Natural killer cell treated with Interleukin-12 subunit alpha and Interleukin-12 subunit beta and Interleukin-15 and Interleukin-18, amount 100 ng/mL, for 72 hours (primary cell): ENCODE results near the gene MBNL2. TPM values are rescaled to one million over a fixed set of nuclear protein-coding genes. Genes with fewer than 3 reads are reported as not detected.
A peak's percentile ranks its signal among the peaks of the same experiment; 100 is the strongest.
"Not testable (repeated sequence)": the region's sequence is repeated elsewhere in the genome, so short reads cannot be mapped to it uniquely, and the experiment has no call there.

ENCODE experiments used
- ATAC-seq, 2 donors: fragments of 150-1000 bp; cut with Tn5 transposase in 1 of 2; sonication (Bioruptor Pico), chemical (Tn5 transposase) in 1 of 2; 2 replicates each; pipeline ENCODE4 v1.10.0; 2021
- DNase-seq: peaks from one replicate; pipeline ENCODE4 v3.0.0; 2022; ENCODE audit warnings: low spot score
- H3K27ac Mint-ChIP-seq, 2 donors: 1 replicate in 1 of 2; 2 replicates in 1 of 2; pipeline ENCODE4 v1.8.0; 2022; ENCODE audit warnings: mixed read lengths in 2 of 2, mild to moderate bottlenecking in 1 of 2, moderate library complexity in 1 of 2
- H3K27me3 Mint-ChIP-seq, 2 donors: 1 replicate in 1 of 2; 2 replicates in 1 of 2; pipeline ENCODE4 v1.8.0; 2022; ENCODE audit warnings: mixed read lengths in 2 of 2
- H3K36me3 Mint-ChIP-seq: one replicate; pipeline ENCODE4 v1.8.0; 2022; ENCODE audit warnings: mixed read lengths
- H3K4me1 Mint-ChIP-seq, 2 donors: 1 replicate in 1 of 2; 2 replicates in 1 of 2; pipeline ENCODE4 v1.8.0; 2022; ENCODE audit warnings: low read depth in 2 of 2, mixed read lengths in 2 of 2, mild to moderate bottlenecking in 1 of 2
- H3K4me3 Mint-ChIP-seq: one replicate; pipeline ENCODE4 v1.8.0; 2022; ENCODE audit warnings: mixed read lengths
- H3K9me3 Mint-ChIP-seq: 2 replicates; pipeline ENCODE4 v1.8.0; 2022; ENCODE audit warnings: mixed read lengths
- total RNA-seq, 2 donors: library from RNA; stranded (reverse); gene quantifications; one replicate each; pipeline ENCODE4 v1.2.3, GENCODE V29; 2022

MBNL2 gene
- total RNA-seq, 2 donors from 2014 or later = 13.0 to 15.6 TPM

DNA sequence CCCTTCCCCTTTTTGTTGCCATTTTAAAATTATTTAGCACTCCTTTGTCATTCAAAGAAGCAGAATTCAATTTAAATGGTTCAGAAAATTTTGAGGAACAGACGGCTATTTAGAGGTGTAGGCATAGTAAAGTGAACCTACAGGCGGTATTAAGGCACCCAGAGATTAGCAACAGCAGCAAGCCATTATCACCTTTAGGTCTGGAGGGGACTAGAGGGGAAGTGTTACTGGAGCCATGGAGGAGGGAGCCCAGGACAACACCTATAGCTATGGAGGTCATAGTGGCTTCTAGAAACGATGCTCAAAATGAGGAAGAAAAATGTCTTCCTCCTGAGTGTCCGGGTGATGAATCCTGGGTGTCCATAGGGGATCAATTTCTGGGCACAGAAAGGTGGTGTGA, 25.8 kb upstream of the MBNL2 start:
- peaks cover 13 to 25% of the 10 kb centered on the region in 2 donors for H3K27me3 Mint-ChIP-seq
- ATAC-seq (no peak), DNase-seq (no peak)
- H3K36me3 Mint-ChIP-seq = peaks cover 6% of the 10 kb centered on the region
- no peak overlapping the region for H3K4me3 Mint-ChIP-seq
- H3K9me3 Mint-ChIP-seq = peaks cover 4% of the 10 kb centered on the region
- no peak overlapping the region for H3K27ac Mint-ChIP-seq
- no peaks in the 10 kb centered on the region for H3K4me1 Mint-ChIP-seq

DNA sequence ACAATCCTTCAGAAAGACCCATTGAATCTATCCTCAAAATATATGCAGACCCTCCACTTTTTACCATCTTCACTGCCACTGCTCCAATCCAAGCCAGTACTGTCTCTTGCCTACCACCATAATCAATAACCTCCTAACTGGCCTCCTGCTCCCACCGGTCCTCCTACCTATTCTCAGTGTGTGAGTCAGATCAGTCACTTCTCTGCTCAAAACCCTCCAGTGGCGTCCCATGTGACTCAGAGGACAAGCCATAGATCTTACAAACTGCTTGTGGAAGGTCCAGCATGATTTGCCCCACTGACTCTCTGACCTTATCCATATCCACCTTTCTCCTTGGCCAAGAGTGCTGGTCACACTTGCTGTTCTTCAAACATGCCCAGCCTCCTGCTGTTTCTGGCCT, 23.4 kb upstream of the MBNL2 start:
- Mint-ChIP-seq H3K9me3 (peaks cover 4% of the 10 kb centered on the region), H3K27ac (no peak overlapping the region), H3K27me3 (peaks cover 21 to 29% of the 10 kb centered on the region in 2 donors), H3K4me1 (no peaks in the 10 kb centered on the region), H3K36me3 (peaks cover 6% of the 10 kb centered on the region), H3K4me3 (no peak overlapping the region)
- DNase-seq = no peak
- ATAC-seq = no peak

GRCh38 chr13:97199451-97199850, 22.7 kb upstream of the MBNL2 start:
- no peak for DNase-seq
- Mint-ChIP-seq H3K27me3 (peaks cover 21 to 30% of the 10 kb centered on the region in 2 donors), H3K27ac (no peak overlapping the region), H3K9me3 (peaks cover 4% of the 10 kb centered on the region), H3K4me1 (no peaks in the 10 kb centered on the region), H3K4me3 (no peak overlapping the region), H3K36me3 (peaks cover 6% of the 10 kb centered on the region)
- no peak for ATAC-seq

- H3K36me3 Mint-ChIP-seq = peaks cover 6% of the 10 kb centered on the region
- no peaks in the 10 kb centered on the region for H3K4me1 Mint-ChIP-seq
- peaks cover 21 to 25% of the 10 kb centered on the region in 2 donors for H3K27me3 Mint-ChIP-seq
- ATAC-seq (no peak), DNase-seq (no peak)
- peaks cover 4% of the 10 kb centered on the region for H3K9me3 Mint-ChIP-seq
- H3K4me3 Mint-ChIP-seq = no peak overlapping the region
- H3K27ac Mint-ChIP-seq = no peak overlapping the region
Measured at GRCh38 chr13:97200081-97200942, 21.8 kb upstream of the MBNL2 start.

DNA sequence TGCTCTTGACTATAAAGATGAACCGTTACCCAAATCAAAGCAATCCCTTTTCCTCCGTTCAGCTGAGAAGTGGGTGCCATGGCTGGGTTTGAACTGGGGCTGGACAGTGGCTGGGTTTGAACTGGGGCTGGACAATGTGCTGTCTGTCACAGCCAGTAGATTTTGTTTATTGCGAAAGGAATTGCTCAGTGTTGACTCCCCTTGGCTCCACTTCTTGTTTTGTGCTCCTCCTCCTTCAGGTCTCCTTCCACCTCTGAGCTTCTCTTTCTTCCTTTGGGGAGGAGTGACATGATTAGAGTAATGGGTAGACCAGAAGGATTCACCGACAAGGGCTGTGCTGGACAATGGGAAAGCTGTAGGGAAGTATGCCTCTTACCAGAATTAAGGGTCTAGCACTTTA, 19.4 kb upstream of the MBNL2 start:
- DNase-seq = no peak

GRCh38 chr13:97205465-97205864, 16.7 kb upstream of the MBNL2 start:
- H3K36me3 Mint-ChIP-seq = no peaks in the 10 kb centered on the region
- ATAC-seq (no peak), DNase-seq (no peak)
- H3K4me1 Mint-ChIP-seq = peaks cover under 1% of the 10 kb centered on the region in 2 donors
- no peak overlapping the region for H3K27ac Mint-ChIP-seq
- no peak overlapping the region for H3K4me3 Mint-ChIP-seq
- H3K27me3 Mint-ChIP-seq = peaks cover 7 to 16% of the 10 kb centered on the region in 2 donors
- H3K9me3 Mint-ChIP-seq = no peaks in the 10 kb centered on the region

More for the DNA sequence above, 19.4 kb upstream of the MBNL2 start:
- H3K36me3 Mint-ChIP-seq = peaks cover 6% of the 10 kb centered on the region
- peaks cover 21 to 27% of the 10 kb centered on the region in 2 donors for H3K27me3 Mint-ChIP-seq
- H3K4me1 Mint-ChIP-seq = no peaks in the 10 kb centered on the region
- H3K9me3 Mint-ChIP-seq = peaks cover 4% of the 10 kb centered on the region
- no peak overlapping the region for H3K4me3 Mint-ChIP-seq
- no peak overlapping the region for H3K27ac Mint-ChIP-seq
- no peak for ATAC-seq

DNA sequence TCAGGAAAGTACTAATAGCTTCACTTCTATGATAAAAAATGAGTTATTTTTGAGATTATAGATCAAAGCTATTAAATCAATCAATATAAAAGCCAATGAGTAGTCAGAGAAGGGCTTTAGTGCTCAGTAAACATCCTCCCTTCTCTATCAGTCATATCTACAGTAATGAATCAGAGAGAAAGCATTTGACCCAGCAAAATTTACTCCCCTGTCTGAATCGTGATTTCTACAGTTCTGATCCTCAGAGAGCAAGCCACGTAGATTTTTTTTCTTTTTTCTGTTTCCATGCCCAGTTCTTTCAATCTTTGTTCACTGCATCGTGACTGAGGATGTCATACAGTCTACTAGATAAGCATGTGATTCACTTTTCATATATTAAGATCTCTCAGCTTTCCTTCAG, 16.2 kb upstream of the MBNL2 start:
- DNase-seq (no peak), ATAC-seq (no peak)
- no peak overlapping the region for H3K4me3 Mint-ChIP-seq
- H3K27me3 Mint-ChIP-seq = peaks cover 7 to 14% of the 10 kb centered on the region in 2 donors
- no peaks in the 10 kb centered on the region for H3K36me3 Mint-ChIP-seq
- H3K27ac Mint-ChIP-seq = no peak overlapping the region
- no peaks in the 10 kb centered on the region for H3K9me3 Mint-ChIP-seq
- H3K4me1 Mint-ChIP-seq = peaks cover 5 to 6% of the 10 kb centered on the region in 2 donors

DNA sequence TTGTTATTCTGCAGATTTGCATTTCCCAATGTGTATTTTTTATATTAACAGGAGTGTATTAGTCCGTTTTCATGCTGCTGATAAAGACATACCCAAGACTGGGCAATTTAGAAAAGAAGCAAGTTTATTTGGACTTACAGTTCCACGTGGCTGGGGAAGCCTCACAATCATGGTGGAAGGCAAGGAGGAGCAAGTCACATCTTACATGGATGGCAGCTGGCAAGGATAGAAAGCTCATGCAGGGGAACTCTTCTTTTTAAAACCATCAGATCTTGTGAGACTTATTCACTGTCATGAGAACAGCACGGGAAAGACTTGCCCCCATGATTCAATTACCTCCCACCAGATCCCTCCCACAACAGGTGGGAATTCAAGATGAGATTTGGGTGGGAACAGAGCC, 14.9 kb upstream of the MBNL2 start:
- Mint-ChIP-seq H3K27me3 (peaks cover 7 to 16% of the 10 kb centered on the region in 2 donors), H3K4me1 (peaks cover 11 to 14% of the 10 kb centered on the region in 2 donors)
- H3K9me3 Mint-ChIP-seq, H3K36me3 Mint-ChIP-seq, DNase-seq, H3K4me3 Mint-ChIP-seq, ATAC-seq, H3K27ac Mint-ChIP-seq: not testable (repeated sequence)

- Mint-ChIP-seq H3K4me1 (peaks cover 13 to 20% of the 10 kb centered on the region in 2 donors), H3K9me3 (no peaks in the 10 kb centered on the region), H3K4me3 (peak overlapping the region; percentile 69), H3K27ac (peak overlapping the region; percentile 34 to 47), H3K36me3 (no peaks in the 10 kb centered on the region), H3K27me3 (peaks cover 0 to 5% of the 10 kb centered on the region in 2 donors)
- DNase-seq (no peak), ATAC-seq (no peak)
Measured at GRCh38 chr13:97211300-97211699, 10.8 kb upstream of the MBNL2 start.

GRCh38 chr13:97212004-97212403, 10.1 kb upstream of the MBNL2 start:
- Mint-ChIP-seq H3K27ac (peak overlapping the region in 1 of 2 donors; percentile 0), H3K4me1 (peaks cover 13 to 20% of the 10 kb centered on the region in 2 donors), H3K27me3 (peaks cover 0 to 5% of the 10 kb centered on the region in 2 donors), H3K4me3 (no peak overlapping the region), H3K9me3 (no peaks in the 10 kb centered on the region), H3K36me3 (no peaks in the 10 kb centered on the region)
- ATAC-seq = no peak
- DNase-seq = no peak

DNA sequence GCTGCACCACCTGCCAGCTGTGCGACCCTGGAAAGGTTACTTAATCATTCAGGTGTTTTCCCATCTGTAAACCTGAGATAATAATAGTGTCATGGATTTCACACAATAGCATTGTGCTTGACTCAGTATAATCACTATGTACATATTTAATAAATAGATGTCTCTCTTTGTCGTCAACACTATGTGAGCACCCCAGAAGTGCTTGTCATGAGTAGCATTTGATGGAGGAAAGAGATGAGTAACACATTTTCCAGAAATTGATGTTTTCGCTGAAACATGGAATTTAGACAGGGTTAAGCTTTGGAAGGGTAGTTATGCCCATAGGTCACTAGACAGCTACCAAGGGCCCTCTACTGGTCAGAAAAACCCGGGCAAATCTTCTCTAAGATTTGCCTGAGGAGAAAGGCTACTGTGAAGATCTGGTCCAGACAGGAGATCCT, 9.5 kb upstream of the MBNL2 start:
- no peak for DNase-seq
- Mint-ChIP-seq H3K36me3 (no peaks in the 10 kb centered on the region), H3K27ac (peak overlapping the region in 1 of 2 donors; percentile 0), H3K9me3 (no peaks in the 10 kb centered on the region), H3K27me3 (peaks cover 0 to 5% of the 10 kb centered on the region in 2 donors), H3K4me1 (peaks cover 13 to 20% of the 10 kb centered on the region in 2 donors), H3K4me3 (no peak overlapping the region)
- no peak for ATAC-seq

DNA sequence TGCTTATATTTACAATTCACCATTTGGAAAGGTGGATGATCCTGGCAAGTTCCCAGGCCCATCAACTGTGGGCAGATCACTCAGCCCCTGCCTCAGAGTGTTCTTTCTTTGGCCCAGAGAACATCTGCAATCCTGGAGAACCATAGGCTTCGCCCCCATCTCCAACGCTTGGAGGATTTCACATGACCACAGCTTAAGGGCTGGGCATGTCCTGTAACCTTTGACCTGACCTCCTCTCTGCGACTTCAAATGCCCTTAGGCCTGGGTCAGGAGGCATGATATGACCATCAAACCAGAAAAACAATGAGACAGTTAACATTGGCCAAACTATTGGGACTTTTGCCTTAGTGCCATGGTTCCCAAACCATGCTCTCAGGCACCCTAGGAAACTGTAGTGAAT, 7.2 kb upstream of the MBNL2 start:
- ATAC-seq (no peak), DNase-seq (no peak)
- no peaks in the 10 kb centered on the region for H3K36me3 Mint-ChIP-seq
- no peak overlapping the region for H3K4me3 Mint-ChIP-seq
- peaks cover 0 to 5% of the 10 kb centered on the region in 2 donors for H3K27me3 Mint-ChIP-seq
- no peak overlapping the region for H3K27ac Mint-ChIP-seq
- H3K4me1 Mint-ChIP-seq = peaks cover 13 to 20% of the 10 kb centered on the region in 2 donors
- no peaks in the 10 kb centered on the region for H3K9me3 Mint-ChIP-seq

DNA sequence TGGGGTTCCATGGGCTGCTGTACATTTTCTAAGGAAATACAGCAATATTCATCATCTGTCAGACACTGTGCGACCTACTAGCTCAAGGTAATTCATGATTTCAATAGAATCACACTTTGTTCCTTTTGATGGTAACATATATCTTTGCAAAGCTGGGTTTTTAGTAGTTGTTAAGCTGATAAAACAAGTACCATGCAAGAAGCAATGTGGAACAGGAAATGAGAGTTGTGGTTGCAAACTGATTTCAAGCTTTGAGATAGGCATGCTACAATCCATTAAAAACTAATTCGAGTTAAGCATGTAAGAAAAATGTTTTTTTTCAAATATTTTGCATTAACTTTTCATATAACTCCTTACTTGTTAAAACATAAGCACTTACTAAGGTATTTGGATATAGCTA, 6.8 kb upstream of the MBNL2 start:
- Mint-ChIP-seq H3K4me3 (no peak overlapping the region), H3K27ac (no peak overlapping the region), H3K36me3 (no peaks in the 10 kb centered on the region), H3K9me3 (no peaks in the 10 kb centered on the region), H3K27me3 (peaks cover 0 to 5% of the 10 kb centered on the region in 2 donors), H3K4me1 (peaks cover 13 to 20% of the 10 kb centered on the region in 2 donors)
- DNase-seq (no peak), ATAC-seq (no peak)

GRCh38 chr13:97219226-97219625, 2.9 kb upstream of the MBNL2 start:
- no peaks in the 10 kb centered on the region for H3K9me3 Mint-ChIP-seq
- peaks cover 21 to 26% of the 10 kb centered on the region in 2 donors for H3K4me1 Mint-ChIP-seq
- H3K36me3 Mint-ChIP-seq = no peaks in the 10 kb centered on the region
- H3K4me3 Mint-ChIP-seq = no peak overlapping the region
- ATAC-seq (no peak), DNase-seq (no peak)
- H3K27ac Mint-ChIP-seq = no peak overlapping the region
- H3K27me3 Mint-ChIP-seq = no peaks in the 10 kb centered on the region
